NK-92 (cell line): ENCODE measurements around the gene LRIG2.
"Not testable (repeated sequence)": the region's sequence is repeated elsewhere in the genome, so short reads cannot be mapped to it uniquely, and the experiment has no call there.

Experiments used
- DNase-seq: peaks from one replicate; lab custom pipeline; 2025; ENCODE audit not compliant: unreplicated experiment; lab: John Stamatoyannopoulos, UW

The LRIG2 gene

GRCh38 chr1:113158743-113159142, 85.7 kb downstream of the LRIG2 start:
- not testable (repeated sequence) for DNase-seq

- DNase-seq: no peak
These were observed 93.5 kb downstream of the LRIG2 start for GRCh38 chr1:113166473-113166872.

GRCh38 chr1:113168946-113169345, 95.9 kb downstream of the LRIG2 start:
- DNase-seq: no peak

GRCh38 chr1:113169591-113169990, 96.6 kb downstream of the LRIG2 start:
- DNase-seq: no peak

GRCh38 chr1:113170519-113170918, 97.5 kb downstream of the LRIG2 start:
- DNase-seq: no peak

- no peak for DNase-seq
These were observed 105.1 kb downstream of the LRIG2 start for GRCh38 chr1:113178106-113178505.

GRCh38 chr1:113178522-113178921, 105.5 kb downstream of the LRIG2 start:
- DNase-seq: no peak
